ENCODE measurements around the gene PSMD5.

DNA sequence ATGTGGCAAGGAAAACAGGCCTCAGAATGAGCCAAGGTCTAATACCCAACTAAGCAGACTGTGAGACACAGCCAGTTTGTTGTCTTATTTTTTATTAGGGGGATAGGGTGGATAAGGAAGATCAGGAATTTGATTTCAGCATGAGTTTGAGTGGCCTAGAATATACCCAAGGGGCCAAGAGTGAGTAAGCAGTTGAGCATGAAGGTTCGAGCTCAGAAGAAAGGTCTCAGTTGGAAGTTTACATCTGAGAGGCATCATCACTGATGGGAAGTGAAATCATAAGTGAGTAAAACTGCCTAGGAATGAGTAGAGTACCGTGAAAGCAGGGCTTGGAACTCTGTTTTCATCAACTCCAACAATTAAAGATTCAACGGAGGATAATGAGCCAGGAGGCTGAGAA lies 12.6 kb downstream of the PSMD5 start:
- TF ChIP-seq, protein P1, sequence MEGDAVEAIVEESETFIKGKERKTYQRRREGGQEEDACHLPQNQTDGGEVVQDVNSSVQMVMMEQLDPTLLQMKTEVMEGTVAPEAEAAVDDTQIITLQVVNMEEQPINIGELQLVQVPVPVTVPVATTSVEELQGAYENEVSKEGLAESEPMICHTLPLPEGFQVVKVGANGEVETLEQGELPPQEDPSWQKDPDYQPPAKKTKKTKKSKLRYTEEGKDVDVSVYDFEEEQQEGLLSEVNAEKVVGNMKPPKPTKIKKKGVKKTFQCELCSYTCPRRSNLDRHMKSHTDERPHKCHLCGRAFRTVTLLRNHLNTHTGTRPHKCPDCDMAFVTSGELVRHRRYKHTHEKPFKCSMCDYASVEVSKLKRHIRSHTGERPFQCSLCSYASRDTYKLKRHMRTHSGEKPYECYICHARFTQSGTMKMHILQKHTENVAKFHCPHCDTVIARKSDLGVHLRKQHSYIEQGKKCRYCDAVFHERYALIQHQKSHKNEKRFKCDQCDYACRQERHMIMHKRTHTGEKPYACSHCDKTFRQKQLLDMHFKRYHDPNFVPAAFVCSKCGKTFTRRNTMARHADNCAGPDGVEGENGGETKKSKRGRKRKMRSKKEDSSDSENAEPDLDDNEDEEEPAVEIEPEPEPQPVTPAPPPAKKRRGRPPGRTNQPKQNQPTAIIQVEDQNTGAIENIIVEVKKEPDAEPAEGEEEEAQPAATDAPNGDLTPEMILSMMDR (conservative IDR thresholded peaks at IDR 0.05) = no peak
- no peak for TF ChIP-seq ZFX (IDR thresholded peaks at IDR 0.05)

Measured in C4-2B (cell line).